K562 (cell line): ENCODE results near the gene LRGUK.

Source experiments
- CTCF ChIP-seq, 3 experiments: IDR thresholded peaks in 2 of 3; conservative IDR thresholded peaks in 1 of 3; 2 replicates each; pipeline ENCODE4 v1.5.1; 2011 to 2012; ENCODE audit warnings: low read length in 3 of 3, mild to moderate bottlenecking in 3 of 3, control low read depth in 2 of 3, improper control_type of control experiment in 1 of 3, inconsistent platforms in 1 of 3, low read depth in 1 of 3, mixed read lengths in 1 of 3, moderate library complexity in 1 of 3; ENCODE audit not compliant: insufficient read depth in 2 of 3
- FOXA3 ChIP-seq, 2 experiments: fragments of 450-650 bp in 1 of 2; sonication (generic) in 1 of 2; formaldehyde crosslinking; IDR thresholded peaks in 1 of 2; conservative IDR thresholded peaks in 1 of 2; 2 replicates each; pipeline versions ENCODE4 v1.4.0 to v1.8.0; 2020 to 2022; ENCODE audit warnings: mild to moderate bottlenecking in 2 of 2, missing genetic modification reagents in 1 of 2
- PREB ChIP-seq: sonication (generic); formaldehyde crosslinking; IDR thresholded peaks from 2 replicates; pipeline ENCODE4 v1.8.1; 2023; ENCODE audit warnings: mild to moderate bottlenecking, missing genetic modification reagents
- REST ChIP-seq, 2 experiments: fragments of 450-650 bp; formaldehyde crosslinking in 1 of 2; IDR thresholded peaks; 2 replicates each; pipeline versions ENCODE4 v1.4.0 to v1.6.1; 2014 to 2020; ENCODE audit warnings: mild to moderate bottlenecking in 2 of 2, borderline replicate concordance in 1 of 2, low read depth in 1 of 2
- ZHX1 ChIP-seq: fragments of 150-350 bp; conservative IDR thresholded peaks from 2 replicates; pipeline ENCODE4 v1.6.1; 2014; ENCODE audit warnings: low read length

- TF ChIP-seq FOXA3 (CRISPR knock-in tag; conservative IDR thresholded peaks at IDR 0.05 in 1 of 2, IDR thresholded peaks at IDR 0.05 in 1 of 2) (no peak), PREB (CRISPR knock-in tag) (no peak), ZHX1 (no peak), REST (IDR thresholded peaks at IDR 0.05; ENCODE audit: borderline replicate concordance) (no peak), REST (CRISPR knock-in tag; IDR thresholded peaks at IDR 0.05; ENCODE audit: low read depth) (no peak), CTCF (IDR thresholded peaks at IDR 0.05 in 2 of 3, conservative IDR thresholded peaks at IDR 0.05 in 1 of 3; ENCODE audit: insufficient read depth in 2 of 3, low read depth in 1 of 3, low read length in 3 of 3) (no peak)
Observed at GRCh38 chr7:134120405-134120804, 6.7 kb upstream of the LRGUK start.
